ENCODE data around the gene ROBO2.

Gene ROBO2

DNA sequence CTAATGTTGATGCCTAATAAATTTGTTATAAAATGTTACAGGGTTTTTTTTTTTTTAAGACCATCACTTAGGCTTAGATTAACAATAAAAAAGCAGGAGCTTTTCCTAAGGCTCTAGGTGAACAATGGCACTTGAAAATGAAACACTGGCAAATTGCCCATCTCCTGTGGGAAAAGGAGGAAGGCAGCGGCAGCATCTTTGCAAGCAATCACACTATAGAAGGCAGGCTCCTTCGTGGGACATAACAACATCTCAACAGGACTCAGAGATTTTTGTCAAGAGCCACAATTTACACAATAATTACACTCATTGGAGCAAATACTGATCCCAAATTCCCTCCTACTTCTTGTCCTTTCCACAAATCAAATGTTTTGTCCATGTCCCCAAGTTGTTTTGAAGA lies 646.7 kb downstream of the ROBO2 start:
- DNase-seq (ENCODE audit: low spot score) = no peak

DNA sequence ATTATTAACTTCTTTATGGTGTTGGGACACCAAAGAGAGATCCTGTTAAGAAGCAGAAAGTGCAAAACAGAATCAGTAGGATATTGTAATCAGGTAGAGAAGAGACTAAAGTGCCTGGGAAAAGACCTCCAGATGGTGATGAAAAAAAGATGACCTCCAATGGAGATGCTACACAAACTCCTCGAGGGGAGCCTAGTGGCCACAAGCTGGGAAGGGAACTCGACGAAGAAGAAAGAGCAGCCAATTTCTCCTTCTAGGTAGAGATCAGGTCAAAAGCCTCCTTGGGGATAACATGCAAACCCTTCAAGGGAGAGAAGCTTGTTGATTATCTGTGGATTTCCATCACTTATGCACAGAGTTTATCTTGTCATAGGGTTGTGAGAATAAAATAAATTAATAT lies 647.6 kb downstream of the ROBO2 start:
- no peak for DNase-seq (ENCODE audit: low spot score)

DNA sequence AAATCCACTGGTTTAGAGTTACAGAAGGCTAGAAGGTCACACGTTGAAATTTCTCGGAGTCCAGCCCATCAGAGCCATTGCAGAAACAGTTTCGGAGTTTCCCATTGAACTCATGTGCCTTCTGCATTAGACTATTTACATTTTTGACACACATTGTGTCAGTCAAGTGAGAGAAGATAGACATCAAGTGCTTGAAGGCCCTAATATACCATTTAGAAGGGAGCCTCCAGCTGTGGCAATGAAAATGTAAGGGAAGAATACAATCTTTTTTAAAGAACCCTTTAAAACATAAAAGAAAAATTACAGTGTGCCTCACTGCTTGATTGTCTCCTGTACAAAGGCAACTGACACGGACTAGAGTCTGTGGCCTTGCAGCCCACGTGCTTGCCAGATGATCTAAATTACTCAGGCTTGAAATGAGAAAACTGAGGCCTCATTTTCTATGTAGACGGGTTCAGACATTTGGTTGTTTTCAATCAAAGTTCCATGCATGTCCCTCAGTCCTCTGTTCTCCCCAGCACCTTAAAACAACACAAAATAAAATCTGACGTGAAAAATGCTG lies 650.5 kb downstream of the ROBO2 start:
- no peak for DNase-seq (ENCODE audit: low spot score)

DNA sequence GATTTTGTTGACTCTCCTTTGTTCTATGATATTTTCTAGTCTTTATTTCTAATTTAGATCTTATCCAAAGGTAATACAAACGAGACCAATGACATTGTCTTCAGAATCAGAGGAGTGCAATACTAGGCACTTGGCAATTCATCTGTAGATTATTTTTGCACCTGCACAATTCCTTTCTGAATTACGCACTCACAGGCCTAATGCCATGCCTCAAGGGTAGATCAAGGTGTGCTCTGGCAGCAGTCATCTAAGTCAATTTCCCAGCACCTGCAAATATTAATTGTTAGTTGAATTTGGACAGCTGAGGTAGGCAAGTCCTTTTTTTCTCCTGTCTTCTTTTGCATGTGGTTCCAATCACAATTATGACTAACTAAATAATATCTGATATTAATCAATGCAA lies 653.2 kb downstream of the ROBO2 start:
- DNase-seq (ENCODE audit: low spot score) = no peak

DNA sequence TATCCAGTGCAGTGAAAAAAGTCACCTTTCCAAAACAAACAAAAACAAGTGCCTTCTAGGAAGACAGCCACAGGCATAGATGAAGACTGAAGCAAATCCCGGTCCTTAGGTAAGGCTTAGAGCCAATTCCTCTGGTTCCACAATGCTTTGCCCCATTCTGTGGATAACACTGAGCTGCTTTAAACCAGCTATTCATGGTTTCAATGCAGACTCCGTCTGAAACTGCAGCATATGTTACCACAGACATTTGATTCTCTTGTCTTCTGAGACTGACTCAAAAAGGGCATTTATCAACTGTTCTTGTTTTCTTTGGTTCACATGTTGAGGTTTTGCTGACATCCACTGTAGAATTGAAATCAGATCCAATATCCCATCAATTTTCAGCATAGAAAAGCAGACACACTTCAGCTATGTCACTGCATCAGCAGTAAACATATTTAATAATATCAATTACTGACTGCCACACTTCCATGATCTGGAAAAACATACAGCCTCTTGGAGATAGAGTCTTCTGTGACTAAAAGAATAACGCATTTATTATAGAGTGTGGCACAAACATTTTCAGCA lies 659.3 kb downstream of the ROBO2 start:
- DNase-seq (ENCODE audit: low spot score) = no peak
